ENCODE results near the gene RPGR.

Gene RPGR

GRCh38 chrX:38262715-38263620 lies 64.3 kb downstream of the RPGR start:
- DNase-seq (ENCODE audit: low spot score) = no peak

GRCh38 chrX:38260231-38260630 lies 67.1 kb downstream of the RPGR start:
- peak; percentile 27 for DNase-seq (ENCODE audit: low spot score)

GRCh38 chrX:38256019-38256418 lies 71.3 kb downstream of the RPGR start:
- no peak for DNase-seq (ENCODE audit: low spot score)

GRCh38 chrX:38249965-38250364 lies 77.3 kb downstream of the RPGR start:
- DNase-seq (ENCODE audit: low spot score) = no peak

- no peak for DNase-seq (ENCODE audit: low spot score)
Observed at GRCh38 chrX:38247051-38247450, 80.3 kb downstream of the RPGR start.

GRCh38 chrX:38240541-38240940 lies 86.8 kb downstream of the RPGR start:
- DNase-seq (ENCODE audit: low spot score) = no peak

GRCh38 chrX:38236901-38237615 lies 90.3 kb downstream of the RPGR start:
- no peak for DNase-seq (ENCODE audit: low spot score)

- no peak for DNase-seq (ENCODE audit: low spot score)
Observed at GRCh38 chrX:38233891-38234667, 93.2 kb downstream of the RPGR start.

- no peak for DNase-seq (ENCODE audit: low spot score)
Observed at GRCh38 chrX:38232079-38232686, 95.1 kb downstream of the RPGR start.

GRCh38 chrX:38225093-38225492 lies 102.2 kb downstream of the RPGR start:
- DNase-seq (ENCODE audit: low spot score) = no peak

GRCh38 chrX:38224160-38224559 lies 103.1 kb downstream of the RPGR start:
- no peak for DNase-seq (ENCODE audit: low spot score)

GRCh38 chrX:38221391-38221929 lies 105.8 kb downstream of the RPGR start:
- no peak for DNase-seq (ENCODE audit: low spot score)

GRCh38 chrX:38220415-38221390 lies 106.6 kb downstream of the RPGR start, which contains the start of gene SRPX:
Gene SRPX, minus strand, starts transcription at chrX:38220871. Its CDS starts 79 bp downstream, at chrX:38220792.
- peak; percentile 37 for DNase-seq (ENCODE audit: low spot score)

- DNase-seq (ENCODE audit: low spot score) = peak; percentile 75
Observed at GRCh38 chrX:38220024-38220414, 107.3 kb downstream of the RPGR start.

Data from RKO (cell line).